GM12865 (cell line): ENCODE data around the gene GPC6.
A peak's percentile ranks its signal among the peaks of the same experiment; 100 is the strongest.

Source experiments
- DNase-seq: peaks from one replicate; pipeline ENCODE4 v3.0.0; 2010; ENCODE audit warnings: low read depth
- H3K4me3 ChIP-seq: 2 replicates; pipeline ENCODE4 v1.5.1; 2011; ENCODE audit warnings: mild to moderate bottlenecking, low read depth, low read length, control low read depth
- TF ChIP-seq, protein P1 (sequence below): IDR thresholded peaks from 2 replicates; pipeline ENCODE4 v1.5.1; 2011; ENCODE audit warnings: low read length, control low read depth, low read depth, inconsistent platforms; ENCODE audit not compliant: insufficient read depth; ENCODE audit errors: missing control alignments

GPC6 gene

DNA sequence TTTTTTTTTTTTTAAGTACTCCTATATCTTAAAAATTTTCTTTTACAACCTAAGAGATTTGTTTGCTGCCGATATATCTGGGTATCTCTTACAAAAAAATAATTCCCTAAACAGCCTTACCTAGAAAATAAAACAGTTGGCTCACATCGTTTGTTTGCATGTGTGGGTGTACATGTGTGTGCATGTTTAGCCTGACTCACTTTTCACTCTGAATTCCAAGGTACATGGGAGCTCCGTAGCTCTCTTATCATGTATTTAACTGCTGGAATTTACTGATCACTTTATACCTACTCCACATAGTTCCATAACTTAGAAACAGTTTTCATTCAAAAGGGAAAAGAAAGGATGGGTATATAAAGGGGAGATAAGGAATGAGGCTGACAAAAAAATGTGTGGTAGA, 616.5 kb downstream of the GPC6 start:
- TF ChIP-seq, protein P1, sequence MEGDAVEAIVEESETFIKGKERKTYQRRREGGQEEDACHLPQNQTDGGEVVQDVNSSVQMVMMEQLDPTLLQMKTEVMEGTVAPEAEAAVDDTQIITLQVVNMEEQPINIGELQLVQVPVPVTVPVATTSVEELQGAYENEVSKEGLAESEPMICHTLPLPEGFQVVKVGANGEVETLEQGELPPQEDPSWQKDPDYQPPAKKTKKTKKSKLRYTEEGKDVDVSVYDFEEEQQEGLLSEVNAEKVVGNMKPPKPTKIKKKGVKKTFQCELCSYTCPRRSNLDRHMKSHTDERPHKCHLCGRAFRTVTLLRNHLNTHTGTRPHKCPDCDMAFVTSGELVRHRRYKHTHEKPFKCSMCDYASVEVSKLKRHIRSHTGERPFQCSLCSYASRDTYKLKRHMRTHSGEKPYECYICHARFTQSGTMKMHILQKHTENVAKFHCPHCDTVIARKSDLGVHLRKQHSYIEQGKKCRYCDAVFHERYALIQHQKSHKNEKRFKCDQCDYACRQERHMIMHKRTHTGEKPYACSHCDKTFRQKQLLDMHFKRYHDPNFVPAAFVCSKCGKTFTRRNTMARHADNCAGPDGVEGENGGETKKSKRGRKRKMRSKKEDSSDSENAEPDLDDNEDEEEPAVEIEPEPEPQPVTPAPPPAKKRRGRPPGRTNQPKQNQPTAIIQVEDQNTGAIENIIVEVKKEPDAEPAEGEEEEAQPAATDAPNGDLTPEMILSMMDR, result no peak
- no peak for DNase-seq
- H3K4me3 ChIP-seq, result no peak overlapping the region

DNA sequence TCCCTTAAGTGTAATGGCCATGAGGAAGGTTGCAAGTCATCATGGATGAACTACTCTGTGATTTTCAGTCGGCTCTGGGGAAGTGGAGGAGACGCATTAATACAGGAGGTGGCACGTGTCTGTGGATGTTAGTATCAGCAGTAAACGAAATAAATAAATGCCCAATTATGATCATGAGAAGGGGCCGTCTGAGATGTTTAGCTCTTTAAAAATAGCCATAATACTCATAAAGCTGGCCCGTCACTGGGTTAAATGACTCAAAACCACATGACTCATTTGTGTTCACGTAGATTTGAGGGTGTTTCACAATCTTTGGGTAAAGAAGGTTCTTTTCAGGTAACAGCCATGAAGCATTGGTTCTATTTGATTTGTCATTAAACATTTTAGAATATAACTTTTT, 620.6 kb downstream of the GPC6 start:
- no peak overlapping the region for H3K4me3 ChIP-seq
- DNase-seq, result peak; percentile 11
- TF ChIP-seq, protein P1, result no peak

DNA sequence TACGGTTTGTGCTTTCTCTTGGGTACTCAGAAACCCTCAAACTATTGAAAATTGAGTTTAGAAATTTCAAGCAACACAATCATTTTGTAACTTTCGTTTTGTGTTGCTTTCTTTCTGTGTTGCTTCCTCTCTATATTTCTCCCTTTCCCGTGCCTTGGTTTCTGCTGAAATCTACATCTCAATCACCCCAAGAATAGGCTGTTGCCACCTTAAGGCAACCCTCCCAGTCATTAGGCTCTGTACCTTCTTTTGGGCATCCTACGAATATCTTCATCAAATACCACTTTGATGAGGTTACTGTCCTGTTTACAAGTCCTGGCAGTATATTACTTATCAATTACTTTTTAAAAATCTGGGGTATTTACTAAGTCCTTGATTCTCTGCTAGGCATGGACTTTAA, 621.6 kb downstream of the GPC6 start:
- no peak overlapping the region for H3K4me3 ChIP-seq
- TF ChIP-seq, protein P1, result no peak
- DNase-seq, result no peak

DNA sequence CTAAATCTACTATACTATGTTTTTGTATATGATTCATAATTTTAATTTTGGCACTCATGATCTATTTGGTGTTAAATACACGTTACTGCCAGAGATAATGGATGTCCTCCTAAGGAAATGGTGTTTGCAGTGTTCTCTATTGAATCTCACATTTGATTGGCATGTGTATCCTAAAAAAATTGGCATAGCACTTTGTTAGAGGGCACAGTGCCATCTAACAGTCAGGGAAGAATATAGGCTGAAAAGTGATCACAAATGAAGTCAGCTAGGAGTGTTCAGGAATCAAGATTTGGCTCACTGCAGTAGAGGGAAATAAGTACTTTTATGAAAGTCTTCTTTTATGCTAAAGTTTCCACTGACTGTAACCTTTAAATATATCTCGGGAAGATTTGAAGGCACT, 624.6 kb downstream of the GPC6 start:
- TF ChIP-seq, protein P1, result no peak
- DNase-seq, result no peak
- H3K4me3 ChIP-seq, result no peak overlapping the region

DNA sequence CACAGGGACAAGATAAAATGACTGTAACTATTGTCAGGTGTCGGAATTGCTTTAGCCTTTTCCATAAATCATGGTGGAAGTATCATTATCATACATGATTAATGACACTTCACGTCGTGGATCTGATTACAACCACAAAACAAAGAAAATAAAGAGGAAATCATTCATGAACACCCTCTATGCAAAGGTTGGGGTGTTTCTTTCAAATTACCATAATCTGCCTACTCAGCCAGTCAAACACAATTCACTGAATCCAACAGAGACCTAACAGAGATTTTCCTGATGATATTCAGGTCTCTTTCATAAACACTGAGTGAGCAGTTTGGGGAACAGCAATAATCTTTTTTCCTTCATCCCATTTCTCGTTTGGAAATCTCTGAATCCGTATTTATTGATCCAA, 627.3 kb downstream of the GPC6 start:
- no peak for DNase-seq
- TF ChIP-seq, protein P1, result no peak
- no peak overlapping the region for H3K4me3 ChIP-seq

DNA sequence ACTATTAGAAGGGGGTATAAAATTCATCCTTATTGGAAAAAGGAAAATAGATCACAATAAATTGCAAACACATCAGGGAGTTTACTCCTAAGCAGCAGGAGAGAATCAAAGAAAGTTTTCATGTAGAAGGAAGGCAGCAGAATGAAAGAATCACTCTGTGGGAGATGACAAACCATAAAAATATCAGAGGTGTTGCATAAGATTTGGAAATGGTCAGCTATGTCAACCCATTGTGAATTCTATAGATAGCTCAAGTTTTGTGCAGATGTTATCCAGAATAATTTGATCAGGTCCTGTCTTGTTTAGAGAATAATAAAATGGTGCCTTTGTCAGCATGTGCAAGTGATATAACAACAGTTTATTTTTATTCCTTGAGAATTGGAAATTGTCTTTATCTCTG, 630.5 kb downstream of the GPC6 start:
- TF ChIP-seq, protein P1, result no peak
- H3K4me3 ChIP-seq, result no peak overlapping the region
- no peak for DNase-seq

DNA sequence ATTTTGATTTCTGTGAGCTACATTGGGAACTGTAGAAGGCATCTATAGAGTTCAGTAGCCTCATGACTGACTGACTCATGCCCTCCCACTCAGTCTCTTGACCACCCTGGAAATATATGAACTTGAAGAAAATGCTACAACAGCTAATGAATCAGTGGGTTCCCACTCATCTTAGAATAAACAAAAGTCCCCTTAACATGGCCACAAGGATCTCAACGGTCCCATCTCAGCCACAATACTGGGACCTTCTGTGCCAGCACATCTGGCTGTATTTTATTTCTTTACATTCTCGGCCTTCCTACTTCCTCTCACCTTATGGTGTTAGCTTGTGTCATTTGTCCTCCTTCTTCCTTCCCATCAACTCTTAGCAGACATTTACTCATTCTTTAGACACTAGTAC, 633.1 kb downstream of the GPC6 start:
- no peak overlapping the region for H3K4me3 ChIP-seq
- TF ChIP-seq, protein P1, result no peak
- no peak for DNase-seq
